ENCODE measurements around the gene ARHGAP12.
"Not testable (repeated sequence)": the region's sequence is repeated elsewhere in the genome, so short reads cannot be mapped to it uniquely, and the experiment has no call there.

DNA sequence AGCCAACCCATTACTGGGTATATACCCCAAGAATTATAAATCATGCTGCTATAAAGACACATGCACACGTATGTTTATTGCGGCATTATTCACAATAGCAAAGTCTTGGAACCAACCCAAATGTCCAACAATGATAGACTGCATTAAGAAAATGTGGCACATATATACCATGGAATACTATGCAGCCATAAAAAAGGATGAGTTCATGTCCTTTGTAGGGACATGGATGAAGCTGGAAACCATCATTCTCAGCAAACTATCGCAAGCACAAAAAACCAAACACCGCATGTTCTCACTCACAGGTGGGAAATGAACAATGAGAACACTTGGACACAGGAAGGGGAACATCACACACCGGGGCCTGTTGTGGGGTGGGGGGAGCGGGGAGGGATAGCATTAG, 32.9 kb downstream of the ARHGAP12 start:
- TF ChIP-seq, protein P1, sequence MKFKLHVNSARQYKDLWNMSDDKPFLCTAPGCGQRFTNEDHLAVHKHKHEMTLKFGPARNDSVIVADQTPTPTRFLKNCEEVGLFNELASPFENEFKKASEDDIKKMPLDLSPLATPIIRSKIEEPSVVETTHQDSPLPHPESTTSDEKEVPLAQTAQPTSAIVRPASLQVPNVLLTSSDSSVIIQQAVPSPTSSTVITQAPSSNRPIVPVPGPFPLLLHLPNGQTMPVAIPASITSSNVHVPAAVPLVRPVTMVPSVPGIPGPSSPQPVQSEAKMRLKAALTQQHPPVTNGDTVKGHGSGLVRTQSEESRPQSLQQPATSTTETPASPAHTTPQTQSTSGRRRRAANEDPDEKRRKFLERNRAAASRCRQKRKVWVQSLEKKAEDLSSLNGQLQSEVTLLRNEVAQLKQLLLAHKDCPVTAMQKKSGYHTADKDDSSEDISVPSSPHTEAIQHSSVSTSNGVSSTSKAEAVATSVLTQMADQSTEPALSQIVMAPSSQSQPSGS (tag by site-specific recombination; IDR thresholded peaks at IDR 0.05; ENCODE audit: low read depth): not testable (repeated sequence)
- TF ChIP-seq, protein P2, sequence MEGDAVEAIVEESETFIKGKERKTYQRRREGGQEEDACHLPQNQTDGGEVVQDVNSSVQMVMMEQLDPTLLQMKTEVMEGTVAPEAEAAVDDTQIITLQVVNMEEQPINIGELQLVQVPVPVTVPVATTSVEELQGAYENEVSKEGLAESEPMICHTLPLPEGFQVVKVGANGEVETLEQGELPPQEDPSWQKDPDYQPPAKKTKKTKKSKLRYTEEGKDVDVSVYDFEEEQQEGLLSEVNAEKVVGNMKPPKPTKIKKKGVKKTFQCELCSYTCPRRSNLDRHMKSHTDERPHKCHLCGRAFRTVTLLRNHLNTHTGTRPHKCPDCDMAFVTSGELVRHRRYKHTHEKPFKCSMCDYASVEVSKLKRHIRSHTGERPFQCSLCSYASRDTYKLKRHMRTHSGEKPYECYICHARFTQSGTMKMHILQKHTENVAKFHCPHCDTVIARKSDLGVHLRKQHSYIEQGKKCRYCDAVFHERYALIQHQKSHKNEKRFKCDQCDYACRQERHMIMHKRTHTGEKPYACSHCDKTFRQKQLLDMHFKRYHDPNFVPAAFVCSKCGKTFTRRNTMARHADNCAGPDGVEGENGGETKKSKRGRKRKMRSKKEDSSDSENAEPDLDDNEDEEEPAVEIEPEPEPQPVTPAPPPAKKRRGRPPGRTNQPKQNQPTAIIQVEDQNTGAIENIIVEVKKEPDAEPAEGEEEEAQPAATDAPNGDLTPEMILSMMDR (tag by site-specific recombination; IDR thresholded peaks at IDR 0.05): not testable (repeated sequence)
